NK-92 treated with Interleukin-12 subunit alpha and Interleukin-12 subunit beta, amount 100 ng/mL, for 24 hours (cell line): Measurements from ENCODE around the gene KANSL1.
"Not testable (repeated sequence)": the region's sequence is repeated elsewhere in the genome, so short reads cannot be mapped to it uniquely, and the experiment has no call there.

Source experiments
- DNase-seq: peaks from one replicate; lab custom pipeline; 2025; lab: John Stamatoyannopoulos, UW

Gene KANSL1

GRCh38 chr17:46193151-46193625 lies at the start of gene KANSL1:
KANSL1 (minus strand) TSS chr17:46193429; CDS start chr17:46172143, 21,286 bp downstream.
- DNase-seq, result peak; percentile 79

GRCh38 chr17:46231359-46231758 lies 38.1 kb upstream of the KANSL1 start:
- not testable (repeated sequence) for DNase-seq

GRCh38 chr17:46225274-46225794 lies 32.1 kb upstream of the KANSL1 start:
- peak; percentile 75 for DNase-seq

- not testable (repeated sequence) for DNase-seq
Observed at GRCh38 chr17:46224864-46225263, 31.6 kb upstream of the KANSL1 start.

GRCh38 chr17:46223041-46223440 lies 29.8 kb upstream of the KANSL1 start:
- not testable (repeated sequence) for DNase-seq

- no peak for DNase-seq
Observed at GRCh38 chr17:46216682-46217081, 23.5 kb upstream of the KANSL1 start.

GRCh38 chr17:46212634-46213435 lies 19.6 kb upstream of the KANSL1 start:
- no peak for DNase-seq

GRCh38 chr17:46208997-46209396 lies 15.8 kb upstream of the KANSL1 start:
- no peak for DNase-seq

- no peak for DNase-seq
Observed at GRCh38 chr17:46205975-46206374, 12.7 kb upstream of the KANSL1 start.

GRCh38 chr17:46202424-46202823 lies 9.2 kb upstream of the KANSL1 start:
- DNase-seq, result no peak

GRCh38 chr17:46201491-46201890 lies 8.3 kb upstream of the KANSL1 start:
- DNase-seq, result no peak

GRCh38 chr17:46200197-46200596 lies 7.0 kb upstream of the KANSL1 start:
- DNase-seq, result no peak

GRCh38 chr17:46199379-46199778 lies 6.2 kb upstream of the KANSL1 start:
- DNase-seq, result no peak

GRCh38 chr17:46198233-46198632 lies 5.0 kb upstream of the KANSL1 start:
- DNase-seq, result no peak

- no peak for DNase-seq
Observed at GRCh38 chr17:46197530-46197929, 4.3 kb upstream of the KANSL1 start.

- DNase-seq, result no peak
Observed at GRCh38 chr17:46195939-46196716, 2.9 kb upstream of the KANSL1 start.

- no peak for DNase-seq
Observed at GRCh38 chr17:46195217-46195855, 2.1 kb upstream of the KANSL1 start.

- DNase-seq, result no peak
Observed at GRCh38 chr17:46194393-46195216, 1.4 kb upstream of the KANSL1 start.

- peak; percentile 94 for DNase-seq
Observed at GRCh38 chr17:46193626-46194392, 580 bp upstream of the KANSL1 start.

GRCh38 chr17:46192439-46193150 lies 634 bp downstream of the KANSL1 start:
- peak; percentile 78 for DNase-seq
